SK-N-SH treated with all-trans-retinoic acid at 6 μM for 48 hours (cell line): ENCODE results near the gene GARNL3.
A peak's percentile ranks its signal among the peaks of the same experiment; 100 is the strongest.

Experiments used
- ATAC-seq: fragments of 200-7000 bp; cut with Tn5 transposase; 3 replicates; pipeline ENCODE4 v1.9.1; 2020; ENCODE audit warnings: mild to moderate bottlenecking, moderate library complexity
- ARNTL ChIP-seq: fragments of 450-650 bp; formaldehyde crosslinking; IDR thresholded peaks from 2 replicates; pipeline ENCODE4 v1.5.0; 2020; ENCODE audit warnings: low read depth, mild to moderate bottlenecking, moderate library complexity, borderline replicate concordance
- BACH2 ChIP-seq: fragments of 250-450 bp; sonication (Bioruptor Pico); IDR thresholded peaks from 2 replicates; pipeline ENCODE4 v1.9.0; 2021; ENCODE audit warnings: mild to moderate bottlenecking, borderline replicate concordance
- CREB5 ChIP-seq: fragments of 250-450 bp; sonication (Bioruptor Pico); IDR thresholded peaks from 2 replicates; pipeline ENCODE4 v1.5.1; 2020; ENCODE audit warnings: low read depth, mild to moderate bottlenecking, moderate library complexity
- CSRNP3 ChIP-seq: fragments of 250-450 bp; sonication (Bioruptor Pico); IDR thresholded peaks from 2 replicates; pipeline ENCODE4 v1.5.1; 2021; ENCODE audit warnings: mild to moderate bottlenecking, moderate library complexity
- ESRRG ChIP-seq: fragments of 250-450 bp; sonication (Bioruptor Pico); IDR thresholded peaks from 2 replicates; pipeline ENCODE4 v1.6.1; 2021; ENCODE audit warnings: mild to moderate bottlenecking
- GLIS3 ChIP-seq: fragments of 250-450 bp; sonication (Bioruptor Pico); IDR thresholded peaks from 2 replicates; pipeline ENCODE4 v1.5.0; 2020; ENCODE audit warnings: mild to moderate bottlenecking, moderate library complexity
- ISL1 ChIP-seq: fragments of 250-450 bp; sonication (Bioruptor Pico); IDR thresholded peaks from 2 replicates; pipeline ENCODE4 v2.1.2; 2022; ENCODE audit warnings: mild to moderate bottlenecking, moderate library complexity
- PATZ1 ChIP-seq: fragments of 250-450 bp; sonication (Bioruptor Pico); IDR thresholded peaks from 2 replicates; pipeline ENCODE4 v1.8.0; 2020; ENCODE audit warnings: mild to moderate bottlenecking, moderate library complexity, borderline replicate concordance
- POU6F1 ChIP-seq: fragments of 250-450 bp; sonication (Bioruptor Pico); IDR thresholded peaks from 2 replicates; pipeline ENCODE4 v1.8.0; 2021; ENCODE audit warnings: low read depth, mild to moderate bottlenecking, moderate library complexity, borderline replicate concordance
- PPARA ChIP-seq: fragments of 250-450 bp; sonication (Bioruptor Pico); IDR thresholded peaks from 2 replicates; pipeline ENCODE4 v1.5.0; 2020; ENCODE audit warnings: mild to moderate bottlenecking, borderline replicate concordance
- RARB ChIP-seq: fragments of 250-450 bp; sonication (Bioruptor Pico); IDR thresholded peaks from 2 replicates; pipeline ENCODE4 v1.8.0; 2021; ENCODE audit warnings: mild to moderate bottlenecking, moderate library complexity
- SNAI2 ChIP-seq: fragments of 250-450 bp; sonication (Bioruptor Pico); IDR thresholded peaks from 2 replicates; pipeline ENCODE4 v1.5.0; 2020; ENCODE audit warnings: mild to moderate bottlenecking, moderate library complexity
- TCF4 ChIP-seq: fragments of 250-450 bp; sonication (Bioruptor Pico); IDR thresholded peaks from 2 replicates; pipeline ENCODE4 v1.8.0; 2021; ENCODE audit warnings: mild to moderate bottlenecking, moderate library complexity, borderline replicate concordance
- TOX ChIP-seq: fragments of 250-450 bp; sonication (Bioruptor Pico); IDR thresholded peaks from 2 replicates; pipeline ENCODE4 v1.8.0; 2021; ENCODE audit warnings: mild to moderate bottlenecking, moderate library complexity, borderline replicate concordance
- TSHZ2 ChIP-seq: fragments of 250-450 bp; sonication (Bioruptor Pico); IDR thresholded peaks from 2 replicates; pipeline ENCODE4 v1.5.0; 2020; ENCODE audit warnings: mild to moderate bottlenecking, moderate library complexity
- ZC3H10 ChIP-seq: fragments of 250-450 bp; sonication (Bioruptor Pico); IDR thresholded peaks from 2 replicates; pipeline ENCODE4 v1.5.1; 2021; ENCODE audit warnings: mild to moderate bottlenecking, moderate library complexity
- ZFP30 ChIP-seq: fragments of 450-650 bp; formaldehyde crosslinking; IDR thresholded peaks from 2 replicates; pipeline ENCODE4 v1.5.0; 2022; ENCODE audit warnings: mild to moderate bottlenecking, moderate library complexity
- ZNF565 ChIP-seq: fragments of 450-650 bp; formaldehyde crosslinking; conservative IDR thresholded peaks from 2 replicates; pipeline ENCODE4 v1.5.0; 2020; ENCODE audit warnings: low read depth, mild to moderate bottlenecking, moderate library complexity
- ZNF70 ChIP-seq: fragments of 450-650 bp; formaldehyde crosslinking; IDR thresholded peaks from 2 replicates; pipeline ENCODE4 v1.5.0; 2020; ENCODE audit warnings: mild to moderate bottlenecking, moderate library complexity
- ZNF8 ChIP-seq: fragments of 450-650 bp; formaldehyde crosslinking; IDR thresholded peaks from 2 replicates; pipeline ENCODE4 v1.5.0; 2020; ENCODE audit warnings: mild to moderate bottlenecking, moderate library complexity

Gene GARNL3

GRCh38 chr9:127344368-127345000 is 79.9 kb downstream of the GARNL3 start:
- no peak for TF ChIP-seq PATZ1
- TF ChIP-seq CREB5 = no peak
- no peak for TF ChIP-seq TCF4 (CRISPR knock-in tag)
- no peak for TF ChIP-seq SNAI2 (CRISPR knock-in tag)
- no peak for TF ChIP-seq ESRRG (CRISPR knock-in tag)
- TF ChIP-seq ZFP30 = no peak
- TF ChIP-seq TSHZ2 (CRISPR knock-in tag) = no peak
- TF ChIP-seq ZNF8 (CRISPR knock-in tag) = no peak
- no peak for TF ChIP-seq ZNF565 (CRISPR knock-in tag)
- TF ChIP-seq BACH2 (CRISPR knock-in tag) = no peak
- no peak for TF ChIP-seq ISL1
- TF ChIP-seq POU6F1 (CRISPR knock-in tag) = no peak
- TF ChIP-seq CSRNP3 (CRISPR knock-in tag) = no peak
- TF ChIP-seq RARB (CRISPR knock-in tag) = no peak
- TF ChIP-seq TOX = no peak
- TF ChIP-seq, all 23 proteins: peak for 0
- peak; percentile 39; the same call in 2 of the 3 replicates for ATAC-seq

- TF ChIP-seq TCF4 (CRISPR knock-in tag) = no peak
- ATAC-seq = no peak
Observed at GRCh38 chr9:127345566-127345965, 81.0 kb downstream of the GARNL3 start.

- TF ChIP-seq PPARA = no peak
- no peak for TF ChIP-seq CSRNP3 (CRISPR knock-in tag)
- TF ChIP-seq CREB5 = no peak
- TF ChIP-seq ARNTL (CRISPR knock-in tag) = no peak
- no peak for TF ChIP-seq ZC3H10 (CRISPR knock-in tag)
- no peak for TF ChIP-seq ZNF565 (CRISPR knock-in tag)
- TF ChIP-seq PATZ1 = no peak
- TF ChIP-seq ZNF70 (CRISPR knock-in tag) = no peak
- no peak for TF ChIP-seq ZFP30
- no peak for TF ChIP-seq ISL1
- no peak for TF ChIP-seq GLIS3 (CRISPR knock-in tag)
- no peak for TF ChIP-seq POU6F1 (CRISPR knock-in tag)
- TF ChIP-seq BACH2 (CRISPR knock-in tag) = no peak
- no peak for TF ChIP-seq RARB (CRISPR knock-in tag)
- no peak for TF ChIP-seq SNAI2 (CRISPR knock-in tag)
- ATAC-seq = peak; percentile 56; the same call in 2 of the 3 replicates
Observed at GRCh38 chr9:127346584-127346983, 82.0 kb downstream of the GARNL3 start.
